Activated CD4-positive, alpha-beta T cell treated with anti-CD3 and anti-CD28 coated beads, Interleukin-2, amount 10 ng/mL, durations not matched to agents 7 days and 5 days (primary cell): ENCODE measurements around the gene COL20A1. TPM values are rescaled to one million over a fixed set of nuclear protein-coding genes. Genes with fewer than 3 reads are reported as not detected.
A peak's percentile ranks its signal among the peaks of the same experiment; 100 is the strongest.

Experiments used
- CTCF ChIA-PET: fragments of 350-600 bp; sonication (Branson Sonifier 250); formaldehyde crosslinking; loops from one replicate; lab custom pipeline; 2021; ENCODE audit warnings: antibody characterized with exemption; lab: Charles Lee
- POLR2A ChIA-PET: fragments of 350-600 bp; sonication (Branson Sonifier 250); formaldehyde crosslinking; loops from one replicate; lab custom pipeline; 2021; ENCODE audit warnings: antibody characterized with exemption; lab: Charles Lee
- DNase-seq: peaks from one replicate; pipeline ENCODE4 v3.0.0-alpha.2; 2020
- H3K27ac Mint-ChIP-seq: one replicate; pipeline ENCODE4 v1.8.0; 2021; ENCODE audit warnings: mild to moderate bottlenecking, moderate library complexity, mixed read lengths
- H3K27me3 Mint-ChIP-seq: one replicate; pipeline ENCODE4 v1.8.0; 2021; ENCODE audit warnings: mixed read lengths
- H3K36me3 Mint-ChIP-seq: one replicate; pipeline ENCODE4 v1.8.0; 2021; ENCODE audit warnings: low read depth, mixed read lengths
- H3K4me1 Mint-ChIP-seq: one replicate; pipeline ENCODE4 v1.8.0; 2021; ENCODE audit warnings: mixed read lengths
- H3K4me3 Mint-ChIP-seq: one replicate; pipeline ENCODE4 v1.8.0; 2021; ENCODE audit warnings: mild to moderate bottlenecking, moderate library complexity, mixed read lengths
- H3K9me3 Mint-ChIP-seq: one replicate; pipeline ENCODE4 v1.8.0; 2021; ENCODE audit warnings: mixed read lengths
- total RNA-seq, 2 experiments: library from RNA; stranded (reverse); gene quantifications; one replicate each; pipeline ENCODE4 v1.2.3, GENCODE V29; 2021

COL20A1 gene
- total RNA-seq, 2 experiments from 2014 or later: not detected

GRCh38 chr20:63275825-63276224 is 17.2 kb upstream of the COL20A1 start:
- ChIA-PET CTCF (no interaction called here), POLR2A (no interaction called here)
- Mint-ChIP-seq H3K27ac (no peak overlapping the region), H3K9me3 (no peaks in the 10 kb centered on the region), H3K4me1 (peaks cover 29% of the 10 kb centered on the region), H3K36me3 (peaks cover 4% of the 10 kb centered on the region), H3K27me3 (no peaks in the 10 kb centered on the region), H3K4me3 (no peak overlapping the region)
- no peak for DNase-seq

GRCh38 chr20:63276956-63277355 is 16.0 kb upstream of the COL20A1 start:
- Mint-ChIP-seq H3K4me1 (peaks cover 22% of the 10 kb centered on the region), H3K9me3 (no peaks in the 10 kb centered on the region), H3K27ac (no peak overlapping the region), H3K4me3 (no peak overlapping the region), H3K27me3 (no peaks in the 10 kb centered on the region), H3K36me3 (peaks cover 4% of the 10 kb centered on the region)
- ChIA-PET CTCF (no interaction called here), POLR2A (no interaction called here)
- DNase-seq: no peak

- ChIA-PET POLR2A (no interaction called here), CTCF (interaction anchor here (1.0 kb wide), 1 partner anchor 13 kb away, joined by 3 read pairs; no protein-coding TSS in a partner anchor)
- Mint-ChIP-seq H3K4me3 (no peak overlapping the region), H3K9me3 (no peaks in the 10 kb centered on the region), H3K27me3 (no peaks in the 10 kb centered on the region), H3K4me1 (peaks cover 22% of the 10 kb centered on the region), H3K27ac (no peak overlapping the region), H3K36me3 (peaks cover 4% of the 10 kb centered on the region)
- DNase-seq: no peak
These were observed 15.3 kb upstream of the COL20A1 start for GRCh38 chr20:63277466-63278272.

DNA sequence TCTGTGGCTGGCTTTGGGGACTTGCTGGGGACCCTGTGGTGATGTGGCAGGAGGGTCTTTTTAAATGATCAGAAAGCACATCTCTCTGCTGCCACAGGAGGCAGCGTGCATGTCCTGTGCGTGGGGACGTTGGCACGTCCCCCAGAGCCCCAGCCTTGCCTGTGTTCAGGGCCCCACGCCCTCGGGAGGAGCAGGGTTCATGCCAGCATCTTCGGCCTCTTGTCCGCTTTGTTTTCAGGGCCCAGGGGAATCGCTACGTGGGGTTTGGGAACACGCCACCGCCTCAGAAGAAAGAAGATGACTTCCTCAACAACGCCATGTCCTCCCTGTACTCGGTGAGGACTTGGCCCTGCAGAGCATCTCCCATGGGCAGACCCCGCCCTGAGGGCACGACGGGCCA is 14.3 kb upstream of the COL20A1 start:
- Mint-ChIP-seq H3K9me3 (no peaks in the 10 kb centered on the region), H3K4me1 (peaks cover 18% of the 10 kb centered on the region), H3K27me3 (no peaks in the 10 kb centered on the region), H3K36me3 (peaks cover 4% of the 10 kb centered on the region), H3K4me3 (no peak overlapping the region), H3K27ac (peak overlapping the region; percentile 46)
- POLR2A ChIA-PET: no interaction called here
- DNase-seq: no peak
- CTCF ChIA-PET: no interaction called here

GRCh38 chr20:63279931-63280330 is 13.1 kb upstream of the COL20A1 start:
- ChIA-PET POLR2A (no interaction called here), CTCF (interaction anchor here (0.6 to 1.1 kb wide), 3 partner anchors 56 to 340 kb away, joined by 3 read pairs; no protein-coding TSS in a partner anchor)
- peaks cover 11% of the 10 kb centered on the region for H3K4me1 Mint-ChIP-seq
- peaks cover 6% of the 10 kb centered on the region for H3K36me3 Mint-ChIP-seq
- no peak for DNase-seq
- H3K27me3 Mint-ChIP-seq: no peaks in the 10 kb centered on the region
- no peaks in the 10 kb centered on the region for H3K9me3 Mint-ChIP-seq
- H3K27ac Mint-ChIP-seq: no peak overlapping the region
- H3K4me3 Mint-ChIP-seq: no peak overlapping the region

DNA sequence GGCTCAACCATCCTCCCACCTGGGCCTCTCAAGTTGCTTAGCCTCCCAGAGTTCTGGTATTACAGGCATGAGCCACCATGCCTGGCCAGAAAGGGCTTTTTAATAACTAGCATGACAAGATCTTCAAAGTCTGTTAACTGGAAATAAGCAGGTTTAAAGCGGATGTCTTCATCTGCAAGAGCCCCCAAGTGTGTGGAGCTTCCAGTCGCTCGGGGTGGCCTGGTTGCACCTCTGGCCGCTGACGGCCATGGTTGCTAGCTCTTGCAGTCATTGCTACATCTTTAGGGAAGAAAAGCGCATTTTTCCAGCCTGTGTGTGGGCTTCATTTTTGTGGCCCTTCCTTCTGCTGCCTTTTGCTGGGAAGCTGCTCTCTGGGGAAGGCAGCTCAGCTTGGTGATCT is 12.6 kb upstream of the COL20A1 start:
- H3K27ac Mint-ChIP-seq: peak overlapping the region; percentile 41
- ChIA-PET CTCF (interaction anchor here (0.6 to 1.1 kb wide), 3 partner anchors 56 to 340 kb away, joined by 3 read pairs; no protein-coding TSS in a partner anchor), POLR2A (no interaction called here)

GRCh38 chr20:63280929-63281545 is 11.9 kb upstream of the COL20A1 start:
- peaks cover 6% of the 10 kb centered on the region for H3K4me1 Mint-ChIP-seq
- H3K27me3 Mint-ChIP-seq: no peaks in the 10 kb centered on the region
- no peak overlapping the region for H3K4me3 Mint-ChIP-seq
- peaks cover 6% of the 10 kb centered on the region for H3K36me3 Mint-ChIP-seq
- peak overlapping the region; percentile 41 for H3K27ac Mint-ChIP-seq
- POLR2A ChIA-PET: no interaction called here
- no peaks in the 10 kb centered on the region for H3K9me3 Mint-ChIP-seq
- DNase-seq: no peak
- CTCF ChIA-PET: interaction anchor here (1.1 to 1.2 kb wide), 2 partner anchors 10 to 58 kb away, joined by 3 to 4 read pairs; no protein-coding TSS in a partner anchor

More for the DNA sequence above, 12.6 kb upstream of the COL20A1 start:
- no peaks in the 10 kb centered on the region for H3K9me3 Mint-ChIP-seq
- H3K27me3 Mint-ChIP-seq: no peaks in the 10 kb centered on the region
- no peak for DNase-seq
- peaks cover 6% of the 10 kb centered on the region for H3K36me3 Mint-ChIP-seq
- no peak overlapping the region for H3K4me3 Mint-ChIP-seq
- peaks cover 7% of the 10 kb centered on the region for H3K4me1 Mint-ChIP-seq

DNA sequence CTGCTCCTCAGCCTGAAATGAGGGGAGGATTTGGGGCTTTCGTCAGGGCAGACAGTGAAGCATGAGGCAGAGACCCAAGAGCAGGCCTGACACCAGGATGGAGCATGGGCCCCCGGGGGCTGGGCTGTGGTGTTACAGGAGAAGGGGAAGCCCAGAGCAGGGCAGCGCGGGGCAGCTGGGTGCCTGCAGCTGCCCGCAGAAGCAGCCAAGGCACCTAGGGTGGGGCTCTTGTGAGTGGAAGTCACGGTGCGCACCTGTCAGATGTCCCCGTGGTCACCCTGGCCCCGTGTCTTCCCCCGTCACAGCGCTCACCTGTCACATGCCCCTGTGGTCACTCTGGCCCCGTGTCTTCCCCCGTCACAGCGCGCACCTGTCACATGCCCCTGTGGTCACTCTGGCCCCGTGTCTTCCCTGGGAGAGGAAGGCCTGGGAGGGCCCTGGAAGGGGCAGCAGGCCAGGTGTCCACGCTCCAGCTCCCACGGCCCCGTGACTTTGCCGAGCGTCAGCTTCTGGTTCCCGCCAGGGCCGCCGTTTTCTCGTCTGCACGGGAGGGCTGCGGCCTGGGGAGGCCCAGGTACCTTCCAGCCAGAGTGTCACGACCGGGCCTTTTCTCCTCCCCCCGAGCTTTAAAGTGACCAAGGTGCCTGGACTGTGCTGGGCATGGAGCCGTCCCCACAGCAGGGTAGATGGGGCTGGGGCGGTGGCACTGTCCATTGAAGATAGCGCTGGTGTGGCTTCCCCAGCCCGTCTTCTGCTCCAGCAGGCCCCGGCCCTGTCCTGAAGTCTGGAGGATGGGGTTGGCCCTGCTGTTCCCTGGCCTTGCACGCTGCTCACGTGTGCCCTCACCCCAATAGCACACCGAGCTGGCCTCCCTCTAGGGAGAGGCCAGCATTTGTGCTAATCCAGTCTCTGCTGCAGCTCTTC is 11.0 kb upstream of the COL20A1 start:
- Mint-ChIP-seq H3K4me3 (no peak overlapping the region), H3K27ac (no peak overlapping the region), H3K27me3 (no peaks in the 10 kb centered on the region), H3K36me3 (peaks cover 4% of the 10 kb centered on the region), H3K9me3 (no peaks in the 10 kb centered on the region), H3K4me1 (peaks cover 4% of the 10 kb centered on the region)
- POLR2A ChIA-PET: interaction anchor here (0.6 kb wide), 1 partner anchor 1324 kb away, joined by 3 read pairs; no protein-coding TSS in a partner anchor
- DNase-seq: no peak
- CTCF ChIA-PET: interaction anchor here (1.2 kb wide), 1 partner anchor 9 kb away, joined by 4 read pairs; no protein-coding TSS in a partner anchor

DNA sequence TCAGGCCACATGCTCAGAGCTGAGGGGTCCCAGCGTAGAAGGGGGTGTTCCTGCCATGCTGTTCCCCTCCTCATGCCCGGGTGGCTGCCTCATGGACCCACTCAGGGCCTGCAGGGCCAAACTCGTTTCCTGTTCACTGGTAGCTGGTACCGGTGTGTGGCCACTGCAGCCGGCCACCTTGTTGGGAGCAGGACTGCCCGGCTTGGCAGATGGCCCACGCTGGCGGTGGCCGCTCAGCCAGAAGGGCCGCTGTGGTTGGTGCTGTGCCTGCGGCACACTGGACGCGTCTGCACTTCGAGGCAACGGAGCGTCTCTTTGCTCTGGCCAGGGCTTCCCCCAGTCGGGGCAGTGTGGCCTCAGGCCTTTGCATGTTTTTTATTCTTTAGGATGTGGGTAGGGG is 10.0 kb upstream of the COL20A1 start:
- H3K27me3 Mint-ChIP-seq: no peaks in the 10 kb centered on the region
- peaks cover 4% of the 10 kb centered on the region for H3K4me1 Mint-ChIP-seq
- H3K9me3 Mint-ChIP-seq: no peaks in the 10 kb centered on the region
- ChIA-PET POLR2A (interaction anchor here (0.6 kb wide), 1 partner anchor 1325 kb away, joined by 3 read pairs; no protein-coding TSS in a partner anchor), CTCF (no interaction called here)
- no peak overlapping the region for H3K27ac Mint-ChIP-seq
- peaks cover 4% of the 10 kb centered on the region for H3K36me3 Mint-ChIP-seq
- H3K4me3 Mint-ChIP-seq: no peak overlapping the region
- no peak for DNase-seq

DNA sequence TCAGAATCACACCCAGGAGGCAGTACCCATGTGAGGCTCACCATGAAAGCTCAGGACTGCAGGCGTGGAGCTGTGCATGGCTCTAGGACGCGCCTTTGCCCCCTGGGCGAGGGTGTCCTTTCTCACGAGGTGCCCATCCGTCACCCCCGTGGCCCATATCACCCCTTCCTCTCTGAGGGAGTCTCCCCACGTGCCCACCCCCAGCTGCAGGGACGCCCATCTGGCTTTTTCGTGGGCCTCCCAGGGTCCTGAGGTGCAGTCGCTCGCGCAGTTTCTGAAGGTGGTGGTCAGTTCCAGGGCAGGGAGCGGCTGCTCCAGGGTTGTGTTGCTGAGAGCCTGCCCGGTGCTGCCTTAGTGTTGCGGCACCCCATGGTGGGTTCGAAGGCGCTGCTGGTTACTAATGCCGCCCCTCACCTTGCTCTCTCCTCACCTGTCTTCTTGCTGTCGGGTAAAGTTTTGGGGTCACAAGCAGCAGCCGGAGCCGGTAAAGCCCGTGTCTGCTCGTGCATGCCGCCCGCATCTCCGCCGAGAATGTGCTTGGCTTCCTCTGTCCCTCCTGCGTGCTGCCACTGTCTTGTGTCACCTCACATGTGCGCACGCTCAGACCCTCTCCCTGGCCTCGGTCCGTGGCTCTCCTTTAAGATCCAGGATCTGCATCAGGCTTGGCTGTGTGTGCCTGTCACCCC is 9.4 kb upstream of the COL20A1 start:
- Mint-ChIP-seq H3K36me3 (peaks cover 4% of the 10 kb centered on the region), H3K4me1 (peaks cover 4% of the 10 kb centered on the region), H3K27me3 (no peaks in the 10 kb centered on the region), H3K4me3 (peak overlapping the region; percentile 65), H3K27ac (peak overlapping the region; percentile 83), H3K9me3 (no peaks in the 10 kb centered on the region)
- CTCF ChIA-PET: no interaction called here
- POLR2A ChIA-PET: no interaction called here
- no peak for DNase-seq

- Mint-ChIP-seq H3K4me3 (peak overlapping the region; percentile 65), H3K27me3 (no peaks in the 10 kb centered on the region), H3K27ac (peak overlapping the region; percentile 83), H3K9me3 (no peaks in the 10 kb centered on the region), H3K4me1 (peaks cover 4% of the 10 kb centered on the region), H3K36me3 (peaks cover 7% of the 10 kb centered on the region)
- CTCF ChIA-PET: no interaction called here
- POLR2A ChIA-PET: no interaction called here
- DNase-seq: peak; percentile 32
These were observed 8.9 kb upstream of the COL20A1 start for GRCh38 chr20:63284083-63284440.

GRCh38 chr20:63284544-63284949 is 8.4 kb upstream of the COL20A1 start:
- DNase-seq: no peak
- POLR2A ChIA-PET: no interaction called here
- CTCF ChIA-PET: no interaction called here
- Mint-ChIP-seq H3K4me3 (peak overlapping the region; percentile 73), H3K4me1 (peaks cover 4% of the 10 kb centered on the region), H3K27me3 (no peaks in the 10 kb centered on the region), H3K27ac (peak overlapping the region; percentile 78), H3K9me3 (no peaks in the 10 kb centered on the region), H3K36me3 (peaks cover 7% of the 10 kb centered on the region)
